BJ (cell line): ENCODE results near the gene ARSG. TPM values are rescaled to one million over a fixed set of nuclear protein-coding genes. Genes with fewer than 3 reads are reported as not detected.

ENCODE experiments used
- CTCF ChIA-PET: fragments of 350-600 bp; formaldehyde crosslinking; extraction: SDS; loops from one replicate; lab custom pipeline; 2021; ENCODE audit warnings: antibody characterized with exemption, inconsistent platforms; lab: Yijun Ruan, JAX
- POLR2A ChIA-PET: fragments of 300-600 bp; sonication (Branson Sonifier 250); formaldehyde crosslinking; extraction: SDS; loops from one replicate; lab custom pipeline; 2021; ENCODE audit warnings: antibody characterized with exemption; lab: Charles Lee
- DNase-seq: peaks from one replicate; pipeline ENCODE4 v3.0.0-alpha.2; 2011; ENCODE audit warnings: low read depth
- H3K27me3 ChIP-seq: 2 replicates; pipeline ENCODE4 v1.6.0; 2011; ENCODE audit warnings: low read length; ENCODE audit not compliant: control insufficient read depth, insufficient read depth
- H3K36me3 ChIP-seq: 2 replicates; pipeline ENCODE4 v1.5.1; 2011; ENCODE audit warnings: low read length; ENCODE audit not compliant: control insufficient read depth, insufficient read depth
- H3K4me3 ChIP-seq: 2 replicates; pipeline ENCODE4 v1.5.1; 2011; ENCODE audit warnings: low read depth, mild to moderate bottlenecking, control low read depth, low read length
- polyA plus RNA-seq: library from polyadenylated mRNA; depleted of rRNA; stranded (reverse); fragments of >200 nt; gene quantifications from 2 replicates; pipeline ENCODE4 v1.2.3, GENCODE V29; 2011
- TF ChIP-seq, protein P1 (sequence below): IDR thresholded peaks from 2 replicates; pipeline ENCODE4 v1.5.1; 2011; ENCODE audit warnings: low read depth, mild to moderate bottlenecking, control low read depth, inconsistent platforms, low read length, moderate library complexity; ENCODE audit not compliant: insufficient read depth

ARSG gene
- polyA plus RNA-seq, 1 experiment = 3.6 TPM

DNA sequence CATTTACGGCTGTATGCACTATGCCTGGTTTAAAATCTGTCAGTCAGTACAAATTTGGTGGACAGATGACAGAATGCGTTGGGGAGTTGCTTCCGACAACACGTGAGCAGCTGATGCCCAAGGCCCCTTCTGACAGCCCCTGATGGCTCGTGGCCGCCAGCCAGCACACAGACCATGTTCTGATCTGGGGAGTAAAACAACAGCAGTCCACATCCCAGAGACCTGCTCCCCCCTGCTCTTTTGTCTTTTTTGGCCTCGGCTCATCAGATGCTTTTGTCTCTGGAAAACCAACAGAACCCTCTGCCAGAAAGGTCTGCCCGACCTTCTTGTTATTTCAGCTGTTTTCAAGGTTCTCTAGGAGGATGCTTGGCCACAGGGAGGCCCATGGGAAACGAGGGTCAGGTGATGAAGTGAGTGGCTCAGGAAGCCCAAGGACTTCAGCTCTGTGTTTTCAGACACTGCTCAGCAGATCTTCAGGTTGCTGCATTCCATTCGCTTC is 10.8 kb downstream of the ARSG start:
- CTCF ChIA-PET = interaction anchor here (0.7 to 1.9 kb wide), 6 partner anchors 13 to 134 kb away, joined by 3 to 6 read pairs (median 4); no protein-coding TSS in a partner anchor
- POLR2A ChIA-PET = no interaction called here
- Histone ChIP-seq H3K27me3 (no peaks in the 10 kb centered on the region; the same call in 1 of the 2 replicates), H3K36me3 (no peaks in the 10 kb centered on the region), H3K4me3 (no peak overlapping the region)
- TF ChIP-seq, protein P1, sequence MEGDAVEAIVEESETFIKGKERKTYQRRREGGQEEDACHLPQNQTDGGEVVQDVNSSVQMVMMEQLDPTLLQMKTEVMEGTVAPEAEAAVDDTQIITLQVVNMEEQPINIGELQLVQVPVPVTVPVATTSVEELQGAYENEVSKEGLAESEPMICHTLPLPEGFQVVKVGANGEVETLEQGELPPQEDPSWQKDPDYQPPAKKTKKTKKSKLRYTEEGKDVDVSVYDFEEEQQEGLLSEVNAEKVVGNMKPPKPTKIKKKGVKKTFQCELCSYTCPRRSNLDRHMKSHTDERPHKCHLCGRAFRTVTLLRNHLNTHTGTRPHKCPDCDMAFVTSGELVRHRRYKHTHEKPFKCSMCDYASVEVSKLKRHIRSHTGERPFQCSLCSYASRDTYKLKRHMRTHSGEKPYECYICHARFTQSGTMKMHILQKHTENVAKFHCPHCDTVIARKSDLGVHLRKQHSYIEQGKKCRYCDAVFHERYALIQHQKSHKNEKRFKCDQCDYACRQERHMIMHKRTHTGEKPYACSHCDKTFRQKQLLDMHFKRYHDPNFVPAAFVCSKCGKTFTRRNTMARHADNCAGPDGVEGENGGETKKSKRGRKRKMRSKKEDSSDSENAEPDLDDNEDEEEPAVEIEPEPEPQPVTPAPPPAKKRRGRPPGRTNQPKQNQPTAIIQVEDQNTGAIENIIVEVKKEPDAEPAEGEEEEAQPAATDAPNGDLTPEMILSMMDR = no peak
- no peak for DNase-seq

DNA sequence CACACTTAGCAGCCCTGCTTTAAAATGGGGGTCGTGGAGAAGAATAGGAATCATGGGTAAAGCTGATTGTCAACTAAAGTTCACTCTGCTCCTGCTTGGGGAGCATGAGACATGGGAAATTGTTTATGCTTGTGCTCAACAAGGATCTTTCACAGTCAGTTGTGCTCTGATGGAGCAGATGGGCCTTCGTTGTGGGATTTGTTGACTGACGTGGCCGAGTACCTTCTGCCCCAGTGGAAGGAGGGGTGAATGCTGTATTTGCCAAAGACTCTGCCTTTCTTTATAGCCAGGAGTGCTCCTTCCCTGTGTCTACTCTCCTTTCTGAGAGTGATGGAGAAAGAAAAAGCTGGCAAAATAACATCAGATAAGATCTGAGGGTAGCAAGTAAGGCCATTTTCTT is 11.4 kb downstream of the ARSG start:
- POLR2A ChIA-PET = no interaction called here
- TF ChIP-seq, protein P1 = no peak
- no peaks in the 10 kb centered on the region; the same call in 1 of the 2 replicates for H3K27me3 ChIP-seq
- DNase-seq = no peak
- H3K36me3 ChIP-seq = no peaks in the 10 kb centered on the region
- CTCF ChIA-PET = interaction anchor here (0.7 to 1.9 kb wide), 5 partner anchors 13 to 133 kb away, joined by 3 to 6 read pairs (median 4); no protein-coding TSS in a partner anchor
- H3K4me3 ChIP-seq = no peak overlapping the region

DNA sequence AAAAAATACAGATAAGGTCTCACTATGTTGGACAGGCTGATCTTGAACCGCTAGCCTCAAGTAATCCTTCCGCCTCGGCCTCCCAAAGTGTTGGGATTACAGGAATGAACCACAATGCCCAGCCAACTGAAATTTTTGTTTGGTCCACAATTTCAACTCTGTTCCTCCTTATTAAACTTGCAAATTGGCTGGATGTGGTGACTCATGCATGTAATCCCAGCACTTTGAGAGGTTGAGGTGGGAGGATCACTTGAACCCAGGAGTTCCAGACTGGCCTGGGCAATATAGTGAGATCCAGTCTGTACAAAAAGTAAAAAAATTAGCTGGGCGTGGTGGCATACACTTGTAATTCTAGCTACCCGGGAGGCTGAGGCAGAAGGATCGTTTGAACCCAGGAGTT is 13.4 kb downstream of the ARSG start:
- no peak for DNase-seq
- POLR2A ChIA-PET = no interaction called here
- TF ChIP-seq, protein P1 = no peak
- CTCF ChIA-PET = no interaction called here
- H3K36me3 ChIP-seq = no peaks in the 10 kb centered on the region
- H3K4me3 ChIP-seq = no peak overlapping the region
- H3K27me3 ChIP-seq = no peaks in the 10 kb centered on the region; the same call in 1 of the 2 replicates

DNA sequence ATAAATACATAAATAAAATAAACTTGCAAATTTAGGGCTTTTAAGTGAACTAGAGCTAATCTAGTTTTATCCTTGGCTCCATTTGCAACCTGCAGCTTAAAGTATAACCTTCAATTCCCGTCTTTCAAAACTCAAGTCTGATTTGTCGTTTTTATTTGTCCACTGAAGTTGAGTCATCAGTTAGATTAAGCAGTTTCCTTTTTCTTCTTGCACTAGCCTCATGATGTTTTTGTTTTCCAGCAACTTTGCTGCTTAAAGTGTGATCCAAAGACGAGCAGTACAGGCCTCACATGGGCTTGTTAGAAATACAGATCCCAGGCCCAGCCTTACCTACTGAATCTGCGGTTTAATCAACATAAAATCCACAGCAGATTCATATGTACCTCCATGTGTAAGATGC is 13.8 kb downstream of the ARSG start:
- ChIA-PET CTCF (no interaction called here), POLR2A (no interaction called here)
- Histone ChIP-seq H3K4me3 (no peak overlapping the region), H3K36me3 (no peaks in the 10 kb centered on the region), H3K27me3 (no peaks in the 10 kb centered on the region; the same call in 1 of the 2 replicates)
- TF ChIP-seq, protein P1 = no peak
- DNase-seq = no peak

DNA sequence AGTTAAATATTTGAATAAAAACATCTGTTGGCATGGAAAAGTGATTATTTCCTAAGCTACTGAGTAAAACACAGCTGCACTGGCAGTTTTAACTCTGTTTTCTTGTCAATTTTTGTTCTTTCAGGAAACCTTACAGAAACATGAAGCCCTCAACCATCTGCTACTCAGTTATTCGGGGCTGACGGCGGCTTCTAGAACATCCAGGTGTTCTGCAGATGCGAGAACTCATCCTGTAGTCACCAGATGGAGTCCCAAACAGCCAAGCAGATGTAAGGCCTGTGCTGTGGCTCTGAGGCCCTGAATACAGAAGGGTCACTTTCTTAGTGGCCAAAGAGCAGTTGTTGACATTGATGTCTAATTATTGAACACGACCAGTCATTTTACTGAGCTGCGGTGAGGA is 15.5 kb downstream of the ARSG start:
- no peaks in the 10 kb centered on the region for H3K27me3 ChIP-seq
- DNase-seq = no peak
- no peak overlapping the region for H3K4me3 ChIP-seq
- H3K36me3 ChIP-seq = no peaks in the 10 kb centered on the region
- ChIA-PET CTCF (interaction anchor here (1.0 to 1.2 kb wide), 2 partner anchors 10 to 12 kb away, joined by 3 read pairs; no protein-coding TSS in a partner anchor), POLR2A (no interaction called here)
- TF ChIP-seq, protein P1 = no peak
